ENCODE results near the gene CIC. TPM values are rescaled to one million over a fixed set of nuclear protein-coding genes. Genes with fewer than 3 reads are reported as not detected.
"Not testable (repeated sequence)": the region's sequence is repeated elsewhere in the genome, so short reads cannot be mapped to it uniquely, and the experiment has no call there.

The CIC gene
- total RNA-seq, 4 donors from 2014 or later = 50.6 to 98.3 (median 56.9) TPM

- WGBS, 2 donors = 11 to 12% methylated on average over 32 to 35 of the region's 38 CpGs
- peak overlapping the region; percentile 27 to 93 (median 78) for H3K4me3 ChIP-seq (replicated peaks in 1 of 3)
- intact Hi-C loops (cut with DNase I) = no loop called here
Measured at GRCh38 chr19:42255766-42256745, 13.0 kb upstream of the CIC start.

GRCh38 chr19:42257842-42258241 is 11.2 kb upstream of the CIC start:
- DNase-seq; H3K36me3 ChIP-seq; H3K9me3 ChIP-seq; intact Hi-C loops (cut with DNase I); H3K27ac ChIP-seq; H3K4me3 ChIP-seq (replicated peaks in 1 of 3); H3K27me3 ChIP-seq: not testable (repeated sequence)
- WGBS, 2 donors = 82 to 83% methylated on average over 3 of the region's 3 CpGs
- peaks cover 8 to 19% of the 10 kb centered on the region in 2 donors for H3K4me1 ChIP-seq

More at GRCh38 chr19:42255766-42256745, 13.0 kb upstream of the CIC start:
- peaks cover 23 to 37% of the 10 kb centered on the region in 2 donors for H3K4me1 ChIP-seq
- peak in 1 of 2 donors; percentile 25 for TF ChIP-seq POLR2A (IDR thresholded peaks at IDR 0.05)
- no peak for TF ChIP-seq CTCF (IDR thresholded peaks at IDR 0.05)
- H3K9me3 ChIP-seq = no peaks in the 10 kb centered on the region
- H3K36me3 ChIP-seq = no peaks in the 10 kb centered on the region
- peak overlapping the region; percentile 85 to 97 (median 97) for H3K27ac ChIP-seq
- no peaks in the 10 kb centered on the region for H3K27me3 ChIP-seq
- peak; percentile 31 to 38 for DNase-seq

GRCh38 chr19:42261763-42262162 is 7.3 kb upstream of the CIC start:
- Histone ChIP-seq H3K4me3 (replicated peaks in 1 of 3) (no peak overlapping the region), H3K36me3 (no peaks in the 10 kb centered on the region), H3K9me3 (no peaks in the 10 kb centered on the region), H3K4me1 (peaks cover 0 to 1% of the 10 kb centered on the region in 2 donors), H3K27ac (no peak overlapping the region), H3K27me3 (no peaks in the 10 kb centered on the region)
- TF ChIP-seq CTCF (IDR thresholded peaks at IDR 0.05) (no peak), POLR2A (IDR thresholded peaks at IDR 0.05) (no peak)
- intact Hi-C loops (cut with DNase I) = no loop called here
- WGBS, 2 donors = 88 to 92% methylated on average over 3 of the region's 3 CpGs
- no peak for DNase-seq

GRCh38 chr19:42266105-42266504 is 2.9 kb upstream of the CIC start:
- H3K27me3 ChIP-seq; H3K4me3 ChIP-seq (replicated peaks in 1 of 3); intact Hi-C loops (cut with DNase I); H3K27ac ChIP-seq; H3K9me3 ChIP-seq; DNase-seq; H3K36me3 ChIP-seq: not testable (repeated sequence)
- peaks cover 19 to 21% of the 10 kb centered on the region in 2 donors for H3K4me1 ChIP-seq
- 89 to 90% methylated on average over 4 of the region's 4 CpGs for WGBS, 2 donors

- WGBS, 2 donors = 87% methylated on average over 25 of the region's 25 CpGs
Measured at GRCh38 chr19:42266928-42267603, 2.0 kb upstream of the CIC start.

GRCh38 chr19:42267644-42268141 is 1.4 kb upstream of the CIC start:
- no peak for TF ChIP-seq POLR2A (IDR thresholded peaks at IDR 0.05)
- TF ChIP-seq CTCF (IDR thresholded peaks at IDR 0.05) = peak in 1 of 6 experiments; percentile 2
- Histone ChIP-seq H3K27ac (peak overlapping the region; percentile 96 to 100 (median 99)), H3K4me3 (replicated peaks in 1 of 3) (peak overlapping the region; percentile 4 to 66 (median 4)), H3K4me1 (peaks cover 20 to 29% of the 10 kb centered on the region in 2 donors), H3K27me3 (no peaks in the 10 kb centered on the region), H3K36me3 (peaks cover 7% of the 10 kb centered on the region in 2 donors), H3K9me3 (no peaks in the 10 kb centered on the region)
- DNase-seq = no peak
- intact Hi-C loops (cut with DNase I) = no loop called here
- 7 to 9% methylated on average over 7 to 13 of the region's 13 CpGs for WGBS, 2 donors

More at GRCh38 chr19:42266928-42267603, 2.0 kb upstream of the CIC start:
- H3K4me3 ChIP-seq (replicated peaks in 1 of 3); H3K36me3 ChIP-seq; H3K9me3 ChIP-seq; H3K27me3 ChIP-seq; H3K27ac ChIP-seq; intact Hi-C loops (cut with DNase I); DNase-seq: not testable (repeated sequence)
- peaks cover 20 to 29% of the 10 kb centered on the region in 2 donors for H3K4me1 ChIP-seq
